Mesenchymal stem cell (in vitro differentiated cells and primary cell): ENCODE measurements around the gene YAP1.
A peak's percentile ranks its signal among the peaks of the same experiment; 100 is the strongest.

Experiments used
- DNase-seq: peaks from one replicate; pipeline ENCODE4 v3.0.0-alpha.2; 2013
- H2AFZ ChIP-seq: one replicate; pipeline ENCODE4 v1.6.1; 2013; ENCODE audit warnings: low read depth, mild to moderate bottlenecking, control low read depth, inconsistent platforms, low read length, moderate library complexity
- H2AK5ac ChIP-seq: 2 replicates; pipeline ENCODE4 v1.6.1; 2013; ENCODE audit warnings: low read length, moderate library complexity, mild to moderate bottlenecking, inconsistent platforms; ENCODE audit not compliant: severe bottlenecking
- H2BK120ac ChIP-seq: one replicate; pipeline ENCODE4 v1.6.1; 2013; ENCODE audit warnings: low read depth, mild to moderate bottlenecking, inconsistent platforms, low read length, moderate library complexity
- H2BK12ac ChIP-seq, 2 experiments: one replicate each; pipeline ENCODE4 v1.6.1; 2013; ENCODE audit warnings: inconsistent platforms in 2 of 2, low read length in 2 of 2, mild to moderate bottlenecking in 2 of 2, moderate library complexity in 2 of 2, control low read depth in 1 of 2
- H2BK15ac ChIP-seq: one replicate; pipeline ENCODE4 v1.6.1; 2013; ENCODE audit warnings: mild to moderate bottlenecking, low read depth, inconsistent platforms; ENCODE audit not compliant: poor library complexity, severe bottlenecking
- H2BK5ac ChIP-seq: 2 replicates; pipeline ENCODE4 v1.6.1; 2013; ENCODE audit warnings: low read depth, mild to moderate bottlenecking, low read length, control low read depth, inconsistent platforms; ENCODE audit not compliant: poor library complexity, severe bottlenecking
- H3K14ac ChIP-seq, 2 experiments: one replicate each; pipeline ENCODE4 v1.6.1; 2013; ENCODE audit warnings: inconsistent platforms in 2 of 2, low read length in 2 of 2, control low read depth in 1 of 2, mild to moderate bottlenecking in 1 of 2, moderate library complexity in 1 of 2
- H3K18ac ChIP-seq, 2 experiments: one replicate each; pipeline ENCODE4 v1.6.1; 2013; ENCODE audit warnings: inconsistent platforms in 2 of 2, low read length in 2 of 2, control low read depth in 1 of 2, low read depth in 1 of 2, mild to moderate bottlenecking in 1 of 2
- H3K23ac ChIP-seq, 2 experiments: one replicate each; pipeline ENCODE4 v1.6.1; 2013; ENCODE audit warnings: inconsistent platforms in 2 of 2, low read length in 2 of 2, mild to moderate bottlenecking in 2 of 2, moderate library complexity in 2 of 2, control low read depth in 1 of 2
- H3K27ac ChIP-seq: 2 replicates; pipeline ENCODE4 v1.5.1; 2013; ENCODE audit warnings: mild to moderate bottlenecking, moderate library complexity, low read length, control low read depth, inconsistent platforms; ENCODE audit not compliant: poor library complexity, severe bottlenecking
- H3K27me3 ChIP-seq, 2 experiments: 2 replicates each; pipeline versions ENCODE4 v1.6.1 to v1.7.0; 2013; ENCODE audit warnings: low read length in 2 of 2, mild to moderate bottlenecking in 2 of 2, moderate library complexity in 2 of 2, control low read depth in 1 of 2, inconsistent platforms in 1 of 2; ENCODE audit not compliant: control insufficient read depth in 1 of 2, insufficient read depth in 1 of 2
- H3K36me3 ChIP-seq, 2 experiments: 2 replicates each; pipeline versions ENCODE4 v1.6.1 to v1.7.0; 2013; ENCODE audit warnings: low read length in 2 of 2, control low read depth in 1 of 2, inconsistent platforms in 1 of 2, low read depth in 1 of 2, mild to moderate bottlenecking in 1 of 2; ENCODE audit not compliant: insufficient read depth in 2 of 2, control insufficient read depth in 1 of 2
- H3K4ac ChIP-seq, 2 experiments: one replicate each; pipeline ENCODE4 v1.6.1; 2013; ENCODE audit warnings: inconsistent platforms in 2 of 2, low read length in 2 of 2, mild to moderate bottlenecking in 2 of 2, moderate library complexity in 2 of 2, control low read depth in 1 of 2, low read depth in 1 of 2
- H3K4me1 ChIP-seq: 2 replicates; pipeline ENCODE4 v1.6.1; 2013; ENCODE audit warnings: low read depth, low read length, control low read depth; ENCODE audit not compliant: control insufficient read depth, insufficient read depth
- H3K4me2 ChIP-seq: 2 replicates; pipeline ENCODE4 v1.6.1; 2013; ENCODE audit warnings: low read length, mild to moderate bottlenecking, inconsistent platforms; ENCODE audit not compliant: poor library complexity, severe bottlenecking
- H3K4me3 ChIP-seq, 2 experiments: 2 replicates each; pipeline versions ENCODE4 v1.5.1 to v1.7.0; 2013; ENCODE audit warnings: low read length in 2 of 2, mild to moderate bottlenecking in 2 of 2, control low read depth in 1 of 2, low read depth in 1 of 2; ENCODE audit not compliant: insufficient read depth in 1 of 2
- H3K79me1 ChIP-seq: replicated peaks from 2 replicates; pipeline ENCODE4 v1.6.1; 2013; ENCODE audit warnings: mild to moderate bottlenecking, control low read depth, low read length, inconsistent platforms; ENCODE audit not compliant: poor library complexity, severe bottlenecking
- H3K9ac ChIP-seq: 2 replicates; pipeline ENCODE4 v1.7.0; 2013; ENCODE audit warnings: mild to moderate bottlenecking, low read length, moderate library complexity
- H3K9me3 ChIP-seq: 2 replicates; pipeline ENCODE4 v1.7.0; 2013; ENCODE audit warnings: mild to moderate bottlenecking, low read length; ENCODE audit not compliant: control insufficient read depth
- H4K8ac ChIP-seq: one replicate; pipeline ENCODE4 v1.6.1; 2013; ENCODE audit warnings: inconsistent platforms, mild to moderate bottlenecking, low read length, moderate library complexity
- H4K91ac ChIP-seq: one replicate; pipeline ENCODE4 v1.6.1; 2013; ENCODE audit warnings: mild to moderate bottlenecking, low read length, inconsistent platforms
- WGBS: methylation state at CpG from one replicate; pipeline ENCODE4 v1.1.7; 2013; ENCODE audit warnings: mixed read lengths; 5-methylcytosine and 5-hydroxymethylcytosine counted together

The YAP1 gene

GRCh38 chr11:102251423-102251822 is 141.2 kb downstream of the YAP1 start:
- Histone ChIP-seq H3K23ac (no peak overlapping the region), H2BK5ac (no peak overlapping the region)

GRCh38 chr11:102252339-102252891 is 142.2 kb downstream of the YAP1 start:
- Histone ChIP-seq H3K27me3 (no peaks in the 10 kb centered on the region), H2BK15ac (no peak overlapping the region), H2AK5ac (no peak overlapping the region), H3K4ac (no peak overlapping the region), H3K4me3 (no peak overlapping the region), H3K18ac (no peak overlapping the region), H4K8ac (no peak overlapping the region), H3K9ac (peak overlapping the region; percentile 1), H2AFZ (no peak overlapping the region), H3K27ac (no peak overlapping the region), H2BK12ac (no peak overlapping the region), H3K79me1 (no peaks in the 10 kb centered on the region), H4K91ac (no peak overlapping the region), H3K4me2 (no peak overlapping the region), H3K23ac (no peak overlapping the region), H3K9me3 (no peaks in the 10 kb centered on the region), H3K36me3 (no peaks in the 10 kb centered on the region), H2BK120ac (no peak overlapping the region), H3K4me1 (peaks cover 3% of the 10 kb centered on the region), H2BK5ac (no peak overlapping the region), H3K14ac (no peak overlapping the region)
- no peak for DNase-seq
- WGBS = 85% methylated on average over 2 of the region's 6 CpGs

More at GRCh38 chr11:102251423-102251822, 141.2 kb downstream of the YAP1 start:
- no peak overlapping the region for H3K14ac ChIP-seq
- H3K27me3 ChIP-seq = no peaks in the 10 kb centered on the region
- H2BK120ac ChIP-seq = no peak overlapping the region
- WGBS = 100% methylated on average over 1 of the region's 2 CpGs
- H3K79me1 ChIP-seq = no peaks in the 10 kb centered on the region
- H3K27ac ChIP-seq = no peak overlapping the region
- no peak overlapping the region for H3K4ac ChIP-seq
- no peak overlapping the region for H3K4me2 ChIP-seq
- no peak overlapping the region for H4K8ac ChIP-seq
- H2AFZ ChIP-seq = no peak overlapping the region
- H3K9ac ChIP-seq = no peak overlapping the region
- peak overlapping the region; percentile 54 for H2AK5ac ChIP-seq
- H4K91ac ChIP-seq = no peak overlapping the region
- H2BK15ac ChIP-seq = no peak overlapping the region
- H3K18ac ChIP-seq = no peak overlapping the region
- no peak overlapping the region for H2BK12ac ChIP-seq
- H3K9me3 ChIP-seq = no peaks in the 10 kb centered on the region
- no peak for DNase-seq
- no peak overlapping the region for H3K4me3 ChIP-seq
- peaks cover 2% of the 10 kb centered on the region for H3K4me1 ChIP-seq
- no peaks in the 10 kb centered on the region for H3K36me3 ChIP-seq

GRCh38 chr11:102253020-102253715 is 142.9 kb downstream of the YAP1 start:
- no peak for DNase-seq
- Histone ChIP-seq H4K91ac (no peak overlapping the region), H3K27me3 (no peaks in the 10 kb centered on the region), H3K18ac (peak overlapping the region in 1 of 2 experiments; percentile 7), H3K14ac (no peak overlapping the region), H3K4me1 (peaks cover 3% of the 10 kb centered on the region), H3K36me3 (no peaks in the 10 kb centered on the region), H2BK5ac (no peak overlapping the region), H3K27ac (no peak overlapping the region), H3K9me3 (no peaks in the 10 kb centered on the region), H2AFZ (no peak overlapping the region), H3K79me1 (no peaks in the 10 kb centered on the region), H4K8ac (no peak overlapping the region), H2BK15ac (no peak overlapping the region), H3K4me2 (no peak overlapping the region), H2BK120ac (no peak overlapping the region), H3K4me3 (no peak overlapping the region), H2BK12ac (peak overlapping the region in 1 of 2 experiments; percentile 45), H3K23ac (no peak overlapping the region), H3K4ac (no peak overlapping the region), H2AK5ac (no peak overlapping the region), H3K9ac (no peak overlapping the region)
- 21% methylated on average over 3 of the region's 3 CpGs for WGBS

DNA sequence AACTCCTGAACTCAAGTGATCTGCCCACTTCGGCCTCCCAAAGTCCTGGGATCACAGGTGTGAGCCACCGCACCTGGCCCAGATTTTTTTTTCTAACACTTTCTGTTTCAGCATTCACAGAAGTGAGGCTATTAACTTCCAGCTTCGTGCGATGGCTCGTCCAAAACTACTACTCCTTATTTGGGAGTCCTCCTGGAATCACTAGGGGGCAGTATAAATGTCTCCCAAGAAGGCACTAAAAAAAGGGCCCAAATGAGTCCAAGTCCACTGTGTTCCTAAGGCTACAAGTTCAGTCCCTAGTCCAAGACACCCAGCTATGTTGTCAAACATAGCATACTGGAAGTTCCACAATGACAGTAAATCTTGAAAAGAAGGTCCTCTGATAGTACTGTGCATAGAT is 143.8 kb downstream of the YAP1 start:
- 85% methylated on average over 5 of the region's 5 CpGs for whole genome bisulfite sequencing
- H3K36me3 ChIP-seq = no peaks in the 10 kb centered on the region
- DNase-seq = no peak
- no peak overlapping the region for H4K8ac ChIP-seq
- H3K9ac ChIP-seq = no peak overlapping the region
- no peak overlapping the region for H4K91ac ChIP-seq
- no peak overlapping the region for H2AFZ ChIP-seq
- H3K4ac ChIP-seq = no peak overlapping the region
- H3K79me1 ChIP-seq = no peaks in the 10 kb centered on the region
- no peak overlapping the region for H2BK120ac ChIP-seq
- no peak overlapping the region for H2BK12ac ChIP-seq
- no peak overlapping the region for H2AK5ac ChIP-seq
- H3K23ac ChIP-seq = no peak overlapping the region
- H3K4me1 ChIP-seq = peaks cover 3% of the 10 kb centered on the region
- H3K14ac ChIP-seq = no peak overlapping the region
- no peak overlapping the region for H2BK15ac ChIP-seq
- no peak overlapping the region for H3K4me2 ChIP-seq
- no peak overlapping the region for H3K18ac ChIP-seq
- no peaks in the 10 kb centered on the region for H3K9me3 ChIP-seq
- no peak overlapping the region for H2BK5ac ChIP-seq
- no peaks in the 10 kb centered on the region for H3K27me3 ChIP-seq
- no peak overlapping the region for H3K27ac ChIP-seq
- H3K4me3 ChIP-seq = no peak overlapping the region
